HepG2 (cell line): ENCODE measurements around the gene SLC2A4. TPM values are rescaled to one million over a fixed set of nuclear protein-coding genes. Genes with fewer than 3 reads are reported as not detected.
A peak's percentile ranks its signal among the peaks of the same experiment; 100 is the strongest.

Experiments
- CBX1 ChIP-seq: IDR thresholded peaks from one replicate; pipeline ENCODE4 v1.6.1; 2016; ENCODE audit warnings: antibody characterized with exemption, low read depth
- PATZ1 ChIP-seq: sonication (generic); formaldehyde crosslinking; IDR thresholded peaks from 2 replicates; pipeline ENCODE4 v1.4.0; 2020; ENCODE audit warnings: missing genetic modification reagents
- PRDM4 ChIP-seq: sonication (generic); formaldehyde crosslinking; IDR thresholded peaks from 2 replicates; pipeline ENCODE4 v1.9.0; 2021; ENCODE audit warnings: missing genetic modification reagents, borderline replicate concordance
- ZBTB38 ChIP-seq: sonication (generic); formaldehyde crosslinking; IDR thresholded peaks from 2 replicates; pipeline ENCODE4 v1.5.1; 2020; ENCODE audit warnings: mild to moderate bottlenecking, missing genetic modification reagents
- ZNF280B ChIP-seq: sonication (generic); formaldehyde crosslinking; IDR thresholded peaks from 2 replicates; pipeline ENCODE4 v1.5.0; 2020; ENCODE audit warnings: missing genetic modification reagents, mild to moderate bottlenecking, borderline replicate concordance
- polyA plus RNA-seq, 8 experiments: library from polyadenylated mRNA; depleted of rRNA in 3 of 8; stranded (reverse) in 7 of 8; unstranded in 1 of 8; fragments of >200 nt; fragmentation: Illumina TruSeq in 4 of 8; extraction: Trizol in 4 of 8; gene quantifications; 2 replicates each; pipeline versions ENCODE4 v1.2.1 to v1.2.3, GENCODE V29; 2011 to 2016; ENCODE audit warnings: low read depth in 4 of 8, missing spikeins in 1 of 8, mixed read lengths in 1 of 8; ENCODE audit not compliant: insufficient read depth in 1 of 8
- total RNA-seq, 5 experiments: library from RNA; depleted of rRNA; stranded (reverse); fragments of >200 nt; fragmentation: Illumina TruSeq; extraction: Trizol; gene quantifications; 2 replicates each; pipeline ENCODE4 v1.2.3, GENCODE V29; 2016; ENCODE audit warnings: low read depth in 1 of 5
- TF ChIP-seq, protein P1 (sequence below): sonication (generic); formaldehyde crosslinking; IDR thresholded peaks from 2 replicates; pipeline ENCODE4 v1.5.1; 2020; ENCODE audit warnings: mild to moderate bottlenecking, moderate library complexity, missing genetic modification reagents
- TF ChIP-seq, protein P2 (sequence below): sonication (generic); formaldehyde crosslinking; IDR thresholded peaks from 2 replicates; pipeline ENCODE4 v1.8.1; 2022; ENCODE audit warnings: mild to moderate bottlenecking, missing genetic modification reagents
- TF ChIP-seq, protein P3 (sequence below): sonication (generic); formaldehyde crosslinking; conservative IDR thresholded peaks from 2 replicates; pipeline ENCODE4 v1.8.1; 2023; ENCODE audit warnings: missing genetic modification reagents
- TF ChIP-seq, protein P4 (sequence below): sonication (generic); formaldehyde crosslinking; IDR thresholded peaks from 2 replicates; pipeline ENCODE4 v1.4.0; 2020; ENCODE audit warnings: missing genetic modification reagents, borderline replicate concordance

Gene SLC2A4
- total and polyA plus RNA-seq, 2 of the 13 experiments (the other 11 are each of a cell fraction or from before 2014, with no cell fraction given): 4.9 to 5.8 TPM

GRCh38 chr17:7308625-7309433, 27.3 kb downstream of the SLC2A4 start (continued):
- no peak for TF ChIP-seq PRDM4 (CRISPR knock-in tag)
- TF ChIP-seq CBX1: no peak
- peak; percentile 69 for TF ChIP-seq PATZ1 (CRISPR knock-in tag)
- TF ChIP-seq, protein P1, sequence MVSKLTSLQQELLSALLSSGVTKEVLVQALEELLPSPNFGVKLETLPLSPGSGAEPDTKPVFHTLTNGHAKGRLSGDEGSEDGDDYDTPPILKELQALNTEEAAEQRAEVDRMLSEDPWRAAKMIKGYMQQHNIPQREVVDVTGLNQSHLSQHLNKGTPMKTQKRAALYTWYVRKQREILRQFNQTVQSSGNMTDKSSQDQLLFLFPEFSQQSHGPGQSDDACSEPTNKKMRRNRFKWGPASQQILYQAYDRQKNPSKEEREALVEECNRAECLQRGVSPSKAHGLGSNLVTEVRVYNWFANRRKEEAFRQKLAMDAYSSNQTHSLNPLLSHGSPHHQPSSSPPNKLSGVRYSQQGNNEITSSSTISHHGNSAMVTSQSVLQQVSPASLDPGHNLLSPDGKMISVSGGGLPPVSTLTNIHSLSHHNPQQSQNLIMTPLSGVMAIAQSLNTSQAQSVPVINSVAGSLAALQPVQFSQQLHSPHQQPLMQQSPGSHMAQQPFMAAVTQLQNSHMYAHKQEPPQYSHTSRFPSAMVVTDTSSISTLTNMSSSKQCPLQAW (CRISPR knock-in tag): no peak
- TF ChIP-seq, protein P2, sequence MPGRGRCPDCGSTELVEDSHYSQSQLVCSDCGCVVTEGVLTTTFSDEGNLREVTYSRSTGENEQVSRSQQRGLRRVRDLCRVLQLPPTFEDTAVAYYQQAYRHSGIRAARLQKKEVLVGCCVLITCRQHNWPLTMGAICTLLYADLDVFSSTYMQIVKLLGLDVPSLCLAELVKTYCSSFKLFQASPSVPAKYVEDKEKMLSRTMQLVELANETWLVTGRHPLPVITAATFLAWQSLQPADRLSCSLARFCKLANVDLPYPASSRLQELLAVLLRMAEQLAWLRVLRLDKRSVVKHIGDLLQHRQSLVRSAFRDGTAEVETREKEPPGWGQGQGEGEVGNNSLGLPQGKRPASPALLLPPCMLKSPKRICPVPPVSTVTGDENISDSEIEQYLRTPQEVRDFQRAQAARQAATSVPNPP (CRISPR knock-in tag): no peak
- TF ChIP-seq ZNF280B (CRISPR knock-in tag): no peak
- TF ChIP-seq, protein P3, sequence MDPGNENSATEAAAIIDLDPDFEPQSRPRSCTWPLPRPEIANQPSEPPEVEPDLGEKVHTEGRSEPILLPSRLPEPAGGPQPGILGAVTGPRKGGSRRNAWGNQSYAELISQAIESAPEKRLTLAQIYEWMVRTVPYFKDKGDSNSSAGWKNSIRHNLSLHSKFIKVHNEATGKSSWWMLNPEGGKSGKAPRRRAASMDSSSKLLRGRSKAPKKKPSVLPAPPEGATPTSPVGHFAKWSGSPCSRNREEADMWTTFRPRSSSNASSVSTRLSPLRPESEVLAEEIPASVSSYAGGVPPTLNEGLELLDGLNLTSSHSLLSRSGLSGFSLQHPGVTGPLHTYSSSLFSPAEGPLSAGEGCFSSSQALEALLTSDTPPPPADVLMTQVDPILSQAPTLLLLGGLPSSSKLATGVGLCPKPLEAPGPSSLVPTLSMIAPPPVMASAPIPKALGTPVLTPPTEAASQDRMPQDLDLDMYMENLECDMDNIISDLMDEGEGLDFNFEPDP (CRISPR knock-in tag): no peak
- TF ChIP-seq ZBTB38: no peak
- TF ChIP-seq, protein P4, sequence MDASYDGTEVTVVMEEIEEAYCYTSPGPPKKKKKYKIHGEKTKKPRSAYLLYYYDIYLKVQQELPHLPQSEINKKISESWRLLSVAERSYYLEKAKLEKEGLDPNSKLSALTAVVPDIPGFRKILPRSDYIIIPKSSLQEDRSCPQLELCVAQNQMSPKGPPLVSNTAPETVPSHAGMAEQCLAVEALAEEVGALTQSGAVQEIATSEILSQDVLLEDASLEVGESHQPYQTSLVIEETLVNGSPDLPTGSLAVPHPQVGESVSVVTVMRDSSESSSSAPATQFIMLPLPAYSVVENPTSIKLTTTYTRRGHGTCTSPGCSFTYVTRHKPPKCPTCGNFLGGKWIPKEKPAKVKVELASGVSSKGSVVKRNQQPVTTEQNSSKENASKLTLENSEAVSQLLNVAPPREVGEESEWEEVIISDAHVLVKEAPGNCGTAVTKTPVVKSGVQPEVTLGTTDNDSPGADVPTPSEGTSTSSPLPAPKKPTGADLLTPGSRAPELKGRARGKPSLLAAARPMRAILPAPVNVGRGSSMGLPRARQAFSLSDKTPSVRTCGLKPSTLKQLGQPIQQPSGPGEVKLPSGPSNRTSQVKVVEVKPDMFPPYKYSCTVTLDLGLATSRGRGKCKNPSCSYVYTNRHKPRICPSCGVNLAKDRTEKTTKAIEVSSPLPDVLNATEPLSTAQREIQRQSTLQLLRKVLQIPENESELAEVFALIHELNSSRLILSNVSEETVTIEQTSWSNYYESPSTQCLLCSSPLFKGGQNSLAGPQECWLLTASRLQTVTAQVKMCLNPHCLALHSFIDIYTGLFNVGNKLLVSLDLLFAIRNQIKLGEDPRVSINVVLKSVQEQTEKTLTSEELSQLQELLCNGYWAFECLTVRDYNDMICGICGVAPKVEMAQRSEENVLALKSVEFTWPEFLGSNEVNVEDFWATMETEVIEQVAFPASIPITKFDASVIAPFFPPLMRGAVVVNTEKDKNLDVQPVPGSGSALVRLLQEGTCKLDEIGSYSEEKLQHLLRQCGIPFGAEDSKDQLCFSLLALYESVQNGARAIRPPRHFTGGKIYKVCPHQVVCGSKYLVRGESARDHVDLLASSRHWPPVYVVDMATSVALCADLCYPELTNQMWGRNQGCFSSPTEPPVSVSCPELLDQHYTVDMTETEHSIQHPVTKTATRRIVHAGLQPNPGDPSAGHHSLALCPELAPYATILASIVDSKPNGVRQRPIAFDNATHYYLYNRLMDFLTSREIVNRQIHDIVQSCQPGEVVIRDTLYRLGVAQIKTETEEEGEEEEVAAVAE: peak; percentile 16; the same call in 1 of the 2 replicates
